Neural crest cell (in vitro differentiated cells): Measurements from ENCODE around the gene SMG7. TPM values are rescaled to one million over a fixed set of nuclear protein-coding genes. Genes with fewer than 3 reads are reported as not detected.

Experiments used
- DNase-seq: peaks from one replicate; pipeline ENCODE4 v3.0.0; 2021; ENCODE audit warnings: low read depth, mixed read lengths, low spot score
- H3K27ac Mint-ChIP-seq: one replicate; pipeline ENCODE4 v1.8.0; 2021; ENCODE audit warnings: mild to moderate bottlenecking, mixed read lengths; ENCODE audit not compliant: unreplicated experiment
- H3K27me3 Mint-ChIP-seq: 2 replicates; pipeline ENCODE4 v1.8.0; 2021; ENCODE audit warnings: low read depth, mild to moderate bottlenecking, mixed read lengths
- H3K36me3 Mint-ChIP-seq: 2 replicates; pipeline ENCODE4 v1.8.0; 2021; ENCODE audit warnings: low read depth, mild to moderate bottlenecking, mixed read lengths
- H3K4me1 Mint-ChIP-seq: 2 replicates; pipeline ENCODE4 v1.8.0; 2021; ENCODE audit warnings: mixed read lengths
- H3K4me3 Mint-ChIP-seq: one replicate; pipeline ENCODE4 v1.8.0; 2021; ENCODE audit warnings: mild to moderate bottlenecking, mixed read lengths
- H3K9me3 Mint-ChIP-seq: 2 replicates; pipeline ENCODE4 v1.8.0; 2021; ENCODE audit warnings: mixed read lengths
- CTCF ChIP-seq: fragments of 200-600 bp; sonication (generic); conservative IDR thresholded peaks from 2 replicates; pipeline ENCODE4 v1.5.0; 2021; ENCODE audit warnings: antibody characterized with exemption, mild to moderate bottlenecking
- total RNA-seq: library from RNA; stranded (reverse); gene quantifications from 2 replicates; pipeline ENCODE4 v1.2.1, GENCODE V29; 2021

The SMG7 gene
- total RNA-seq, 1 donor from 2014 or later: 72.4 TPM

DNA sequence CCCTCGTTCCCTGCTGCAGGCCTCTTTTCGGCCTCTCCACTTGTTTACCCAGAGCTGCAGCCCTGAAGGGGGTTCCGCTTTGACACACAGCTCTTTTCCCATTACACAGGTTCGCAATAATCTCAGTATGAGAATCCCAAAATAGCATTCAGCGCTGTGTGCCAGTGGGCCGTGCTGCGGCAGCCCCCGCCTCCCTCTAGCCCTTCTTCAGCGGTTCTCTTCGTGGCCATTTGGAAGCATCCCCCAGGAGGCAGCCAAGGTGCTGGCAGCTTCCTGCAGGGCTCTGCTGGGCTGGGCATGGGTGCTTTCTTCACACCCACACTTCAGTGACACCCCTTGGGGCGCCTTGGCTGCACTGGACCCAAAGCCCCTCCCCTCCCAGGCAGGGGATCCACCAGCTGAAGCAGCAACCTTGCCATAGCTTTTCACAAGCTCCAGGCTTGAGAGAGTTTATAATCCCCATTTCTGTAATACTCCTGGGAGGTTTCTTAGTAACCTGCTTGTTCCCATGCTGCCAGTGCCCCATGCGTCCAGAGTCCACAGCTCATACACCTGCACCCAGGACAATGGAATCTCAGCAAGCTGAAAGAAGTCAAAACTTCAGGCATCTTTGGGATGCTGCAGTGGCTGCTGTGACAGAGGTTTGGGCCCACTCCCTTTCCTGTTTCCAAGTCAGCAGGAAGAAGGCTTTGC, 109.9 kb downstream of the SMG7 start:
- Mint-ChIP-seq H3K27me3 (no peaks in the 10 kb centered on the region), H3K36me3 (no peaks in the 10 kb centered on the region), H3K9me3 (no peaks in the 10 kb centered on the region), H3K27ac (no peak overlapping the region), H3K4me1 (peaks cover 4% of the 10 kb centered on the region), H3K4me3 (no peak overlapping the region)
- no peak for TF ChIP-seq CTCF
- DNase-seq: no peak

DNA sequence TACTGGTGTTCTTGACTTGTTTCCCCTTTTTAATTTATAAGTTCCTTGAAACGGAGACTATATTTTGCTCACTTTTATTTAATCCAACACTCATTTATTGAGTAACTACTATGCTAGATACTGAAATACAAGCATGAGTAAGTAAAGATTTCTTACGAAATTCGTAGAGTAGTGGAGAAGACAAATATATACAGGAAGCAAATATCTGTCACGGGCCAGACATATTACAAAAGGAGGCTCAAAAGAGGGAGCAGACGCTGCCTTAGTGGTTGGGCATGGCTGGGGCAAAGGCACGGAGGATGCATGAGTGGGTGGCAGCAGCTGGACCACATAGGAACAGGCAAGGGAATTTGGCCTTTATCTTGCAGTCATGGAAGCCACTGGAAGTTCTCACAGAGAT, 111.2 kb downstream of the SMG7 start:
- Mint-ChIP-seq H3K9me3 (no peaks in the 10 kb centered on the region), H3K4me1 (peaks cover 4% of the 10 kb centered on the region), H3K36me3 (no peaks in the 10 kb centered on the region), H3K27ac (no peak overlapping the region), H3K4me3 (no peak overlapping the region), H3K27me3 (no peaks in the 10 kb centered on the region)
- no peak for DNase-seq
- no peak for TF ChIP-seq CTCF

- H3K36me3 Mint-ChIP-seq: no peaks in the 10 kb centered on the region
- H3K27ac Mint-ChIP-seq: no peak overlapping the region
- peaks cover 10% of the 10 kb centered on the region for H3K4me1 Mint-ChIP-seq
- H3K4me3 Mint-ChIP-seq: no peak overlapping the region
- no peaks in the 10 kb centered on the region for H3K27me3 Mint-ChIP-seq
- DNase-seq: no peak
- H3K9me3 Mint-ChIP-seq: no peaks in the 10 kb centered on the region
- TF ChIP-seq CTCF: no peak
These were observed 111.8 kb downstream of the SMG7 start for GRCh38 chr1:183584147-183584546.

GRCh38 chr1:183585038-183585437, 112.7 kb downstream of the SMG7 start:
- no peaks in the 10 kb centered on the region for H3K9me3 Mint-ChIP-seq
- H3K4me1 Mint-ChIP-seq: peaks cover 14% of the 10 kb centered on the region
- no peak overlapping the region for H3K27ac Mint-ChIP-seq
- no peak for TF ChIP-seq CTCF
- H3K27me3 Mint-ChIP-seq: no peaks in the 10 kb centered on the region
- no peak for DNase-seq
- no peak overlapping the region for H3K4me3 Mint-ChIP-seq
- no peaks in the 10 kb centered on the region for H3K36me3 Mint-ChIP-seq

- no peak for DNase-seq
- no peaks in the 10 kb centered on the region for H3K9me3 Mint-ChIP-seq
- no peak for TF ChIP-seq CTCF
- no peak overlapping the region for H3K27ac Mint-ChIP-seq
- no peaks in the 10 kb centered on the region for H3K36me3 Mint-ChIP-seq
- peaks cover 10% of the 10 kb centered on the region for H3K4me1 Mint-ChIP-seq
- H3K4me3 Mint-ChIP-seq: no peak overlapping the region
- no peaks in the 10 kb centered on the region for H3K27me3 Mint-ChIP-seq
These were observed 114.2 kb downstream of the SMG7 start for GRCh38 chr1:183586455-183586854.
